ENCODE measurements around the gene FAT1. TPM values are rescaled to one million over a fixed set of nuclear protein-coding genes. Genes with fewer than 3 reads are reported as not detected.

FAT1 gene
- 185 and 230 TPM in 2 replicates for total RNA-seq

DNA sequence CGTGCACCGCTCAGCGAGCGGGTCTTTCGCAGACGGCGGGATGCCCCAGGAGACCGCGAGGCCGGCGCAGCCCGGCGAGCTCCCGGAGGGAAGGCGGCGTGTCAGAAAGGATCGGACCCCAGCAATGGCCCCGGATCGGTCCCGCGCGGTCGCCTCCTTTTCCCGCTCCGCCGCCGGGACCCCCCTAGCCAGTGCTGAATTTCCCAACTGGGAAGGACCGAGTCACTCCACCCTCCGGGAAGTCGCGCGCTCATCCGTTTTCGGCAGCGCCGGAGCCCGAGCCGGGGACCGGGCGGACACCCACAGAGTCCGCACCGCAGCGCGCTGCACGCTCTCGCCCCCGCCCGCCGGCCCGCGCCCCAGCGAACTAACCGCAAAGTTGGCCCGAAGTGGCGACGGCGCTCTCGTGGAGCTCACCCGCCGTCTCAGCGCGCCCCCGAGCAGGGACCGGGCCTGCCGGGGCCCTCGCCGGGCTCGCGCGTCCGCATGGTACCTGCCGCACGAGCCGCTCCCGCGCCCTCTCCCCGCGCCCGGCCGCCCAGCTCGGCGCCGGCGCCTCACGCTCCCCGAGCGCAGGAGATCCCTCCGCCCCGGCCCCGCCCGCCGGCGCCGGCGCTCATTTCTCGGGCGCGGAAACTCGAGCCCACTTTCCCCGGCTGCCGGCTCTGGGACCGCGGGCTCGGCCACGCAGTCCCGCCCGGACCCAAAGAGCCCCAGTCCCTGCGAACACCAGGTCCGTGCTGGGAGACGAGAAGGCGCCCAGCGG, at the start of gene FAT1:
Gene FAT1 (minus strand): TSS at position 565 of the 766 bp plus-strand sequence. CDS start 14,029 bp downstream, outside the sequence.

DNA sequence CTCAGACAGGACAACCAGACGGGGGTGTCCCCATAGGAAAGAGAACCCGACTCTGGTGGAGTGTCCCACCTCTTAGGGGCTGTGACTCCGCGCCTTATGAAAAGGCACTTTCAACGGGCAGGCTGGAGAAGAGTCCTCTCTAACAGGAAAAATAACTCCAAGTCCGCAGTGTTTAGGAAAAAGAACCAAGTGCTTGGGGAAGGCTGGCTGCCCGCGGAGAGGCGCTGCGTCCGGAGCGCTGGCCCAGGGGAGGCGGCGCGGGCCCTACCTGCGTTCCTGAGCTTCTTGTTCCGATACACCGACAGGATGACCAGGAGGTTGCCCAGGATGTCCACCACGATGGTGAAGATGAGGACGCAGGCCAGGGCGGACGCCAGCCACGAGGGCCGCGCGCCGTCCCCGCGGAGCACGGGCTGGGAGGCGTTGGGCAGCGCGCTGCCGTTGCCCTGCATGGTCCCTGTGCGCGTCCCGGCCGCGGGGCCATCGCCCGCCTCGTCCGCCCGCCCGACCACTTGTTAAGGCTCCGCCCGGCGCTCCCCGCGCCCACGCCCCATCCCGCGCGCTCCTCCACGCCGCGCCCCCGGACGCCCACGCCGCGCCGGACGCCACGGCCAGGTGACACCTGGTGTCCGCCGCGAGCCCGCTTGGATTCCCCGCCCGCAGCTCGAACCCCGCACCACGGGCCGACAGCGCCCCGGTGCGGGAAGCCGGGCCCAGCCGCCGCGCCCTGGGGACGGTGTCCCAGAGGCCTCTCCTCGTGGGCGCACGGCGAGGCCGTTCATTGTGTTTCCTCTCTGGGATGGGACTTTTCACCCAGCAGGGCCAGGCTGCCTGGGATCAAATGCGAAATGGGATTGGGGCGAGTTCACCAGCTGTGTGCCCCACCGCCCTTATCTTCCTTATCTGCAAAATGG, 168.5 kb downstream of the FAT1 start, which contains the start of gene MTNR1A:
Gene MTNR1A (minus strand): TSS at position 654 of the 914 bp plus-strand sequence. CDS start 202 bp downstream, at position 452.

Other genes starting within 250 kb of the FAT1 start
- gene MTNR1A, start 168.3 kb downstream of the FAT1 start, total RNA-seq, result not detected in 2 replicates